Activated CD8-positive, alpha-beta memory T cell treated with anti-CD3 and anti-CD28 coated beads, Interleukin-2, amount 10 ng/mL, durations not matched to agents 7 days and 5 days (primary cell): ENCODE results near the gene MTOR. TPM values are rescaled to one million over a fixed set of nuclear protein-coding genes. Genes with fewer than 3 reads are reported as not detected.

Experiments used
- ATAC-seq: fragments of 150-1000 bp; cut with Tn5 transposase; one replicate; pipeline ENCODE4 v1.10.0; 2021; ENCODE audit warnings: moderate library complexity
- CTCF ChIA-PET: fragments of 350-600 bp; sonication (Branson Sonifier 250); formaldehyde crosslinking; loops from one replicate; lab custom pipeline; 2021; ENCODE audit warnings: antibody characterized with exemption; lab: Charles Lee
- DNase-seq: peaks from one replicate; pipeline ENCODE4 v3.0.0-alpha.2; 2020
- H3K27ac Mint-ChIP-seq: one replicate; pipeline ENCODE4 v1.8.0; 2021; ENCODE audit warnings: mild to moderate bottlenecking, mixed read lengths
- H3K27me3 Mint-ChIP-seq: one replicate; pipeline ENCODE4 v1.8.0; 2021; ENCODE audit warnings: mixed read lengths
- H3K36me3 Mint-ChIP-seq: one replicate; pipeline ENCODE4 v1.8.0; 2021; ENCODE audit warnings: mild to moderate bottlenecking, mixed read lengths
- H3K4me1 Mint-ChIP-seq: one replicate; pipeline ENCODE4 v1.8.0; 2021; ENCODE audit warnings: mixed read lengths
- H3K4me3 Mint-ChIP-seq: one replicate; pipeline ENCODE4 v1.8.0; 2021; ENCODE audit warnings: mild to moderate bottlenecking, moderate library complexity, mixed read lengths
- H3K9me3 Mint-ChIP-seq: one replicate; pipeline ENCODE4 v1.8.0; 2022; ENCODE audit warnings: low read depth, mixed read lengths
- total RNA-seq, 2 experiments: library from RNA; stranded (reverse); gene quantifications; one replicate each; pipeline ENCODE4 v1.2.3, GENCODE V29; 2021

MTOR gene
- total RNA-seq, 2 experiments from 2014 or later: 50.1 to 52.0 TPM

DNA sequence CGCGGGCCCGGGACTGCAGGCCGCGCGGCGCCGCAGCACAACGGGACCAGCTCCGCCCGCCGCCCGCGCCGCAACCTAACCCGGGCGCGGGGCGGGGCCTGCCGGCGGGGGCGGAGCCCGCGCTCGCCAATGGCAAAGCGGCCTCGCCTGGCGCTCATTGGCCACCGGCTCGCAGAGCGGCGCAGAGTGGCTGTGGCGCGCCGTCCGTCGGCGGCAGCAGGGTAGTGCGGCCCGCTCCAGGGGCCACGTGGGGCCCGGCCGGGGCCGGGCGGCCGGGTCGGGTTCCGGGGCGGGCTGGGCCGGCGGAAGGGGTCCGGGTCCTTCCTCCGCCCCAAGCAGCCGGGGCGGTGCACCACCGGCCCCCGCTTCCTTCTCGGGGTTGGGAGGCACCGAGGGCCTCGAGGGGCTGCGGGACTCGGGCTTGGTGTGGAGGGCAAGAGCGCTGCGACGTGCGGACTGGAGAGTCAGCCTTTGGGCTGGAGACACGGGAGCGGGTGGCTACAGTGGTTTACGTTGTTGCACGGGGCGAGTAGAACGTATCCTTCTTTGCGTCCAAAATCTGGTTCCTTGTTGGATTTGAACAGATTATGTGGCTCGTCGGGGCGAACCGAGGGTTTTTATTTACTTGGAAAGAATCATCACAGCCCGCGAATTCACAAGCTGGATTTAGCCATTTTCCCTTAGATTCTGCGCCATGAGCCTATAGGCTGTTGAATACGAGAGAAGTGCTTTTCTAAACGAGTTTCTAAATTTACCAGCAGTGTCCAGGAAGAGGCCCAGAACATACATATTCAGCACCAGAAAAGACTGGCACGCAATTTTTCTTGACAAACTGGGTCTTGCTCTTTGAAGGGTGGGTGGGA, 202.2 kb downstream of the MTOR start, which contains the start of gene SRM:
Gene SRM, minus strand, starts transcription at position 51 of the 863 bp plus-strand sequence. CDS start 75 bp downstream, outside the sequence.
- no peaks in the 10 kb centered on the region for H3K9me3 Mint-ChIP-seq
- no peaks in the 10 kb centered on the region for H3K27me3 Mint-ChIP-seq
- peaks cover 61% of the 10 kb centered on the region for H3K4me1 Mint-ChIP-seq
- peak; percentile 92 for DNase-seq
- CTCF ChIA-PET: interaction anchor here (0.6 to 6.8 kb wide), 13 partner anchors 9 to 590 kb away, joined by 3 to 75 read pairs (median 4); partner anchors contain the start of gene EXOSC10
- peak; percentile 94 for ATAC-seq
- H3K4me3 Mint-ChIP-seq: peak within 1 kb of the TSS; percentile 90
- peak within 1 kb of the TSS; percentile 93 for H3K27ac Mint-ChIP-seq
- H3K36me3 Mint-ChIP-seq: peaks cover 22% of the 10 kb centered on the region

DNA sequence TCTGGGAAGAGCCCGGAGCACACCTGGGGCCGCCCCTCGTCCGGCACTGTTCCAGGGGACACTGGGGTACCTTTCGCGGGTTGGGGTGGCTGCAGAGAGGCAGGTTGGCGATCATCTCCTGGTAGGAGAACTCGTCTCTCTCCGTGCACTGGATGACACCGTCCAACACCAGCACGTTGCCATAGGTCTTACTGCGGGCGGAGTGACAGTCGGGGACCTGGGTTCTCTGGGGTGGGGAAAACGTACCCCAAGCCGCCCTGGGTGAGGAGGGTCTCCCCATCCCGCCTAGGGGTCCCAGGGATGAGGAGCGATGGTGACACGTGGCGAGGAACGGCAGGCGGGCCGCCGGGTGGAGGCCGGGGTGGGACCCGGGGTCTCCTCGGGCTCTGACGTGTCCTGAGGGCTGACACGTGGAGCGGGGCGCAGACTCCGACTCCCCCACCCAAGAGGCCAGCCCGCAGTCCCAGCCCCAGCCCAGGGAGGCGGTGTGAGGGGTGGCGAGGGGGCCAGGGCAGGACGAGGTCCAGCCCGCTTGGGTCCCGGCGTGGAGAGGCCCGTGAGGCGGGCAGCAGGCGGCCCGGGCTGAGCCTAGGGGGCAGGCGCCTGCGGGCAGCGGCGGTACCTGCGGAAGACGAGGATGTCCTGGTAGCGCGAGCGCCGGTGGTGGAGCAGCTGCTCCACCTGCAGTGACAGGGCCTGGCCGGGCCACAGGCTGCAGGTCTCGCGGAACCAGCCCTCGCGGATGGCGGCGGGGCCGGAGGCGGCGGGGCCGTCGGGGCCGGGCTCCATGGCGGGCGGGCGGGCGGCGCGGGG, 203.0 kb downstream of the MTOR start:
- DNase-seq (no peak), ATAC-seq (no peak)
- H3K9me3 Mint-ChIP-seq: no peaks in the 10 kb centered on the region
- peak overlapping the region; percentile 78 for H3K27ac Mint-ChIP-seq
- H3K27me3 Mint-ChIP-seq: no peaks in the 10 kb centered on the region
- CTCF ChIA-PET: interaction anchor here (0.6 to 6.8 kb wide), 3 partner anchors 8 to 24 kb away, joined by 3 to 75 read pairs (median 3); no protein-coding TSS in a partner anchor
- peaks cover 19% of the 10 kb centered on the region for H3K36me3 Mint-ChIP-seq
- peaks cover 57% of the 10 kb centered on the region for H3K4me1 Mint-ChIP-seq
- peak overlapping the region; percentile 90 for H3K4me3 Mint-ChIP-seq

DNA sequence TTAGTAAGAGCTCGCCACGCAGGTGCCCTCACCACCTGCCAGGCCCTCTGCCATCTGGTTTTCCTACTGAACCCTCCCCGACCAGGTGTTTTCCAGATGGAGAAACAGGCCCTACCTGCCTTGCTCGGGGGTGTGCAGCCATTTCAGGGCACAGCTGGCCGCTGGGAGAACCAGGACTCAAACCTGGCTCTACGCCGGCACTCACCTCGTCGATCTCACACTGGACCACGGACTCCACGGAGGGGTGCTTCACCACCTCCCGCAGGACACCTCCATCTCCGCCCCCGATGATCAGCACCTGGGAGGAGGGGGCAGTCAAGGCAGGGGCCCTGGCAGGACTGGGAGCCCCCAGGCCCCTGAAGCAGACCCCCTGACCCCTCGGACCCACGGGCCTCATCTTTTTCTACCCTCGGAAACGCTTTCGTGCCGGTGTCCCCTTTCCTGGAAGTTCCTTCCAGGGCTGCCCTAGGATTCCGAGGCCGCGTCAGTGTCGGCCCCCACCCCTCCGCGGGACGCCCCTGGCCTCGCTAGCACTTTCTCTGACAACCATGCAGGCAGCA, 203.7 kb downstream of the MTOR start:
- Mint-ChIP-seq H3K4me1 (peaks cover 53% of the 10 kb centered on the region), H3K27ac (peak overlapping the region; percentile 78), H3K9me3 (no peaks in the 10 kb centered on the region), H3K4me3 (peak overlapping the region; percentile 90), H3K36me3 (peaks cover 18% of the 10 kb centered on the region), H3K27me3 (no peaks in the 10 kb centered on the region)
- DNase-seq: no peak
- CTCF ChIA-PET: interaction anchor here (0.8 to 2.6 kb wide), 2 partner anchors 21 to 583 kb away, joined by 3 to 17 read pairs; no protein-coding TSS in a partner anchor
- ATAC-seq: no peak

- DNase-seq (no peak), ATAC-seq (no peak)
- Mint-ChIP-seq H3K27me3 (no peaks in the 10 kb centered on the region), H3K27ac (no peak overlapping the region), H3K4me1 (peaks cover 46% of the 10 kb centered on the region), H3K4me3 (peak overlapping the region; percentile 90), H3K36me3 (peaks cover 16% of the 10 kb centered on the region), H3K9me3 (no peaks in the 10 kb centered on the region)
- CTCF ChIA-PET: interaction anchor here (0.8 to 2.6 kb wide), 2 partner anchors 20 to 584 kb away, joined by 3 to 17 read pairs; no protein-coding TSS in a partner anchor
Measured at GRCh38 chr1:11058026-11058425, 204.3 kb downstream of the MTOR start.

DNA sequence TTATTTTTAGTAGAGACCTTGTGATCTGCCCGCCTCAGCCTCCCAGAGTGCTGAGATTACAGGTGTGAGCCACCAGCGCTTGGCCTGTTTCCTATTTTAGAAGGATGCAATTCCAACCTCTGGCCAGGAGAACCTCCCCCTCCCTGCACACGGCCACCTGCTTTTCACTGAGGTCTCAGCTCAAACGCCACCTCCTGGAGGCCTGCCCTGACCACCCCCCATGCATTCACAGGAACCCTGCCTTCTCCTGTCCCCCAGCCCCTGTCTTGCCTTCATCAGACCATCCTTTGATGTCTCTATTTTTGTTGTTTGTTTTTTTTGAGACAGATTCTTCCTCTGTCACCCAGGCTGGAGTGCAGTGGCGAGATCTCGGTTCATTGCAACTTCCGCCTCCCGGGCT, 204.9 kb downstream of the MTOR start:
- Mint-ChIP-seq H3K4me3 (no peak overlapping the region), H3K27me3 (no peaks in the 10 kb centered on the region)
- CTCF ChIA-PET: interaction anchor here (2.6 kb wide), 1 partner anchor 20 kb away, joined by 17 read pairs; no protein-coding TSS in a partner anchor

More for the DNA sequence above, 204.9 kb downstream of the MTOR start:
- H3K27ac Mint-ChIP-seq: no peak overlapping the region
- DNase-seq: no peak
- no peak for ATAC-seq
- H3K36me3 Mint-ChIP-seq: peaks cover 12% of the 10 kb centered on the region
- peaks cover 42% of the 10 kb centered on the region for H3K4me1 Mint-ChIP-seq
- no peaks in the 10 kb centered on the region for H3K9me3 Mint-ChIP-seq

Other genes starting within 250 kb of the MTOR start
- 100 to 1,000 TPM; 175 to 184 TPM for gene TARDBP, start 249.9 kb downstream of the MTOR start, total RNA-seq
- not detected for gene MASP2, start 215.3 kb downstream of the MTOR start, total RNA-seq
- gene SRM, start 202.5 kb downstream of the MTOR start, total RNA-seq: 100 to 1,000 TPM; 136 to 150 TPM
- 100 to 1,000 TPM; 103 to 104 TPM for gene EXOSC10, start 162.7 kb downstream of the MTOR start, total RNA-seq
- gene ANGPTL7, start 73.2 kb downstream of the MTOR start, total RNA-seq: not detected
- 10 to 100 TPM; 21.9 to 25.9 TPM for gene UBIAD1, start 10.6 kb upstream of the MTOR start, total RNA-seq
- under 1 TPM; 0.35 to 0.54 TPM for gene DISP3, start 216.6 kb upstream of the MTOR start, total RNA-seq